Brain microvascular endothelial cell (primary cell): ENCODE measurements around the gene ERICH3.

ENCODE experiments used
- DNase-seq: peaks from one replicate; pipeline ENCODE4 v3.0.0-alpha.2; 2020
- H3K27ac ChIP-seq: fragments of 250-450 bp; sonication (Bioruptor Pico); 2 replicates; pipeline ENCODE4 v1.5.1; 2020; ENCODE audit warnings: mild to moderate bottlenecking, moderate library complexity
- H3K27me3 ChIP-seq: fragments of 250-450 bp; sonication (Bioruptor Pico); replicated peaks from 2 replicates; pipeline ENCODE4 v1.5.1; 2020; ENCODE audit warnings: mild to moderate bottlenecking
- H3K36me3 ChIP-seq: fragments of 250-450 bp; sonication (Bioruptor Pico); replicated peaks from 2 replicates; pipeline ENCODE4 v1.5.1; 2020; ENCODE audit warnings: mild to moderate bottlenecking
- H3K4me3 ChIP-seq: 2 replicates; pipeline ENCODE4 v1.5.1; 2011; ENCODE audit warnings: low read depth, mild to moderate bottlenecking, control low read depth, low read length, moderate library complexity
- in situ Hi-C: cut with HindIII; loops from 2 replicates; pipeline ENCODE4 v1.10.0; 2017; ENCODE audit warnings: low sequenced_read_pairs, low pct_ligation_motif_present
- TF ChIP-seq, protein P1 (sequence below): IDR thresholded peaks from 2 replicates; pipeline ENCODE4 v1.5.1; 2011; ENCODE audit warnings: low read depth, mild to moderate bottlenecking, moderate library complexity, low read length, control low read depth, inconsistent platforms; ENCODE audit errors: missing control alignments

ERICH3 gene

DNA sequence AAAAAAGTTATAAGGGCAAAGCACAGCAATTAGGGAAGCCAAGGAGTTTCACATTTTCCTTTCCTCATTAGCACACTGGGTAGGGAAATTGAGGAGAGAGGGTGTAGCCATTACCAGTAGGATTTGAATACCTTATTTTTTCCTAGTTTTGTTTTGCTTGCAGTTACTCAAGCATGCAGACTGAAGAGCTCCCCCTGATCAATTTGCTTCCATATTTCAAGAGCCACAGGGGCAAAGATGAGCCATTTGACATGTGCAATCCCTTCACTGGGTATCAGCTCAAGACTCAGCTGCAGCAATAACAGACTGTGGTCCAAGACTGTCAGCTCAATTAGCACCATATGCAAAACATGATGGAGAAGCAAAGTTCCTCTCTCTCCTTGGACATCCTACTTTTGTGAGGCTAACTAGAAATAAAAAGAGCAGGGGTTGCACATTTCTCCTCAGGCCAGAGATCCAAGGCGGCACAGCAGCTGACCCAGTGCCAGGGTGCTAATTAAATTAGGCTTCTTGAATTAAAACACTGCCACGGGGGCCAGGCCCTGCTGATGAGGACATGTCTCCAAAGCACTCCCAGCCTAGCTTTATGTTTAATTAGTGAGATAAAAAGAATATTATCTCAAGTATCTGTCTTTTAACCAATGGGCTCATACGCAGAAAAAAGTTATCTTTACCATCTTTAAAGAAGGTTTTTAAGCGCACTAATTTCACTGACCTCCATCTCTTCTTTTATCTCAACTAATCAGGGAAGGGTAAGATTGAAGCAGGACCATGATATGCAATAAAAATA is 124.4 kb downstream of the ERICH3 start:
- no peak overlapping the region for H3K4me3 ChIP-seq
- no peak for DNase-seq
- no peaks in the 10 kb centered on the region for H3K36me3 ChIP-seq
- no peak overlapping the region for H3K27ac ChIP-seq
- in situ Hi-C loops = no loop called here
- TF ChIP-seq, protein P1, sequence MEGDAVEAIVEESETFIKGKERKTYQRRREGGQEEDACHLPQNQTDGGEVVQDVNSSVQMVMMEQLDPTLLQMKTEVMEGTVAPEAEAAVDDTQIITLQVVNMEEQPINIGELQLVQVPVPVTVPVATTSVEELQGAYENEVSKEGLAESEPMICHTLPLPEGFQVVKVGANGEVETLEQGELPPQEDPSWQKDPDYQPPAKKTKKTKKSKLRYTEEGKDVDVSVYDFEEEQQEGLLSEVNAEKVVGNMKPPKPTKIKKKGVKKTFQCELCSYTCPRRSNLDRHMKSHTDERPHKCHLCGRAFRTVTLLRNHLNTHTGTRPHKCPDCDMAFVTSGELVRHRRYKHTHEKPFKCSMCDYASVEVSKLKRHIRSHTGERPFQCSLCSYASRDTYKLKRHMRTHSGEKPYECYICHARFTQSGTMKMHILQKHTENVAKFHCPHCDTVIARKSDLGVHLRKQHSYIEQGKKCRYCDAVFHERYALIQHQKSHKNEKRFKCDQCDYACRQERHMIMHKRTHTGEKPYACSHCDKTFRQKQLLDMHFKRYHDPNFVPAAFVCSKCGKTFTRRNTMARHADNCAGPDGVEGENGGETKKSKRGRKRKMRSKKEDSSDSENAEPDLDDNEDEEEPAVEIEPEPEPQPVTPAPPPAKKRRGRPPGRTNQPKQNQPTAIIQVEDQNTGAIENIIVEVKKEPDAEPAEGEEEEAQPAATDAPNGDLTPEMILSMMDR = no peak
- H3K27me3 ChIP-seq = no peaks in the 10 kb centered on the region

DNA sequence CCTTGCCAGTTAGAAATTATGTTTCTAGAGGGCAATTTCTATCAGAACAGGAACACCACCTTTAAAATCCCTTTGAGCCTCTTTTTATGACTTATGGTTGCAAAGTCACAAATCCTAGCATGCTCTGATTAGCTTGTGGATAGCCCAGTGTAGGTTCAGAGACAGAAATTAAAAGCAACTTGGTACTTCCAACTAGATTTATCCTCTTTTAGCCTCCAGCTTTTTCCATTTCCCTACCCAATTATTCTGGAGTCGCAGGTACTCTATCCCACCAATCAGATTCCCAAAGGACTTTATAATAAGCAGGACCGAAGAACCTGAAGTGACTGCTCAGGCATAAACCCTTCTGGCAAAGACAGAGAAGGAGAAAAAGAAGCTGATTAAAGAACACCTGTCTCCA is 127.8 kb downstream of the ERICH3 start:
- DNase-seq = no peak
- Histone ChIP-seq H3K4me3 (no peak overlapping the region), H3K27me3 (no peaks in the 10 kb centered on the region), H3K27ac (no peak overlapping the region), H3K36me3 (no peaks in the 10 kb centered on the region)
- TF ChIP-seq, protein P1 = no peak
- in situ Hi-C loops = no loop called here

DNA sequence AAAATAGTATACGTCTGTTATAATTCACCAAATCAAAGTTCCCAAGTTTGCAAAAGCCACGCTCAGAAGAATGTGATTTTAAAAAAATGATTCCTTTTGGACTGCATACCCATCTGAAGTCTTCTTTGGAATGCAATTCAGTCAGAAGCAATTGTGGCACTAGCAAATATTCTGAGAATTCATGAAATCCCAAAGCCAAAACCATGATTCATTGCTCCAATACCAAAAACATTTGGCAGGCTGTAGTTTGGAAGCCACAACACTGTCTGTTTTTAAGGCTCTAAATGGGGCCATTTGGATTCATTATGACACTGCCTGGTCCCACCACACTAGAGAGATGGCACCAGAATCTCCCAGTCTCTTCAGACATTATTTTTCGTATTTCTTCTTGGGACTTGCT is 139.4 kb downstream of the ERICH3 start:
- Histone ChIP-seq H3K27ac (no peak overlapping the region), H3K27me3 (no peaks in the 10 kb centered on the region), H3K4me3 (no peak overlapping the region), H3K36me3 (no peaks in the 10 kb centered on the region)
- no peak for DNase-seq
- TF ChIP-seq, protein P1 = no peak
- in situ Hi-C loops = no loop called here

DNA sequence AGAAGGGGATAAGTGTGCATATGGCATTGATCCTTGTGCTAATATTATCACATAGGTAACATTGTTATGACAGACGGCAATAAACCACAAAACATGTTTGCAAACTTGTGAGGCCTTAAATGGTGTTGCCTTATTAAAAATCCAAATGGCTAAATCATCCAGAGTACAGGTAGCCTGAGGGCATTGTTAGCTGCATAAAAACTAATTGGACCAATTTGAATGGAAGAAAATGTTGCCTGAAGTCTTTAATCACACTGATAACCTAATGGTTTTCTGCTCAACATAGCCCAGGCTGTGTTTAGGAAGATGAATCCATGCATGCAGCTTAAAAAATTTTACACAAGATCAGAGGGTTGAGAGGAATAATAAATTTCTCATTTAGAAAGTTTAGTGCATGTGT is 141.8 kb downstream of the ERICH3 start:
- H3K27ac ChIP-seq = no peak overlapping the region
- no peak for DNase-seq
- H3K36me3 ChIP-seq = no peaks in the 10 kb centered on the region
- no peak overlapping the region for H3K4me3 ChIP-seq
- H3K27me3 ChIP-seq = no peaks in the 10 kb centered on the region
- in situ Hi-C loops = no loop called here
- TF ChIP-seq, protein P1 = no peak

DNA sequence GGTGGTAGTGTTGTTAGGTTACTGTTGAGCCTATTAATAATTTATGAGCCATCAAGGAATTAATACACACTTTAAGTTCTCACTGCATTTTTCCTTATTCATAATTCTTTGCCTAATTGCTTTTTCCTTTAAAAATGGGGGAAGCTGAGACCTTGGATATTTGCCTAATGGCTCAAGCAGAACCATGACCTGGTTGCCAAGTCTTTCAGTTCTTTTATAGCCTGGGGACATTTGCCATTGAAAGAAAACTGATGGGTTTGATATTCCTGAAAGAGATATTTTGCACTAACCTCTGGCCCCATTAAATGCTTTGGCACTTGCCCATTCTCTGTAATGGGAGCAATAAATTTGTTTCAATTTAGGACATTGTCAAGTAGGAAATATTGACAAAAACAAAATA is 142.7 kb downstream of the ERICH3 start:
- TF ChIP-seq, protein P1 = no peak
- in situ Hi-C loops = no loop called here
- no peaks in the 10 kb centered on the region for H3K36me3 ChIP-seq
- H3K4me3 ChIP-seq = no peak overlapping the region
- DNase-seq = no peak
- H3K27ac ChIP-seq = no peak overlapping the region
- no peaks in the 10 kb centered on the region for H3K27me3 ChIP-seq

DNA sequence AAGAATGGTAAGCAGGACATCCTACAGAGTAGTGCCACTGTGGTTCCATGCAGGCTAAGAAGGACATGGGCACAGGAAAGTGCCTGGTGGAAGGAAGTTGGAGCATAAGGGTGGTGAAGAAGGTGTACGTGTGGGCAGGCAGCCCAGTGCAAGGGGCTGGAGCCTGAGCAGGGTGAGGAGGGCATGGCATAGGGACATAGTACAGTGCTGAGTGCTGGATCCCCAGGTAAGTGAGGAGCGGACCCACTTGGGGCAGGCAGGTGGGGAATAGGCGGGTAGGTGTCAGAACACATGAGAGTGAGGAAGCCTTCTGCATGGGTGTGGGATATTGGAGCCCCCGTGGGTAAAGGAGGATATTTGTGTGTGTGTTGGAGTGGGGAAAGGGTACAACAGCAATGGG is 145.5 kb downstream of the ERICH3 start:
- TF ChIP-seq, protein P1 = no peak
- no peak overlapping the region for H3K4me3 ChIP-seq
- in situ Hi-C loops = no loop called here
- no peaks in the 10 kb centered on the region for H3K27me3 ChIP-seq
- no peaks in the 10 kb centered on the region for H3K36me3 ChIP-seq
- no peak overlapping the region for H3K27ac ChIP-seq
- no peak for DNase-seq
